GM18867 (cell line): ENCODE data around the gene LSP1.
A peak's percentile ranks its signal among the peaks of the same experiment; 100 is the strongest.
"Not testable (repeated sequence)": the region's sequence is repeated elsewhere in the genome, so short reads cannot be mapped to it uniquely, and the experiment has no call there.

Source experiments
- ATAC-seq: cut with Tn5 transposase; IDR thresholded peaks from one replicate; pipeline ENCODE4 v1.9.1; 2021; ENCODE audit warnings: mild to moderate bottlenecking, moderate library complexity; ENCODE audit not compliant: unreplicated experiment

The LSP1 gene

GRCh38 chr11:1852877-1853276, at the start of gene LSP1:
Gene LSP1, plus strand, starts transcription at chr11:1853084. Its CDS starts 61 bp downstream, at chr11:1853145.
- ATAC-seq: peak; percentile 53

- no peak for ATAC-seq
These were observed 49.6 kb upstream of the LSP1 start for GRCh38 chr11:1803246-1803645.

GRCh38 chr11:1803835-1804519, 48.9 kb upstream of the LSP1 start:
- ATAC-seq: not testable (repeated sequence)

- ATAC-seq: no peak
These were observed 47.4 kb upstream of the LSP1 start for GRCh38 chr11:1805525-1805924.

- ATAC-seq: no peak
These were observed 45.5 kb upstream of the LSP1 start for GRCh38 chr11:1807264-1807995.

- ATAC-seq: no peak
These were observed 42.1 kb upstream of the LSP1 start for GRCh38 chr11:1810761-1811160.

- ATAC-seq: no peak
These were observed 40.6 kb upstream of the LSP1 start for GRCh38 chr11:1812274-1812673.

- no peak for ATAC-seq
These were observed 40.1 kb upstream of the LSP1 start for GRCh38 chr11:1812801-1813200.

- not testable (repeated sequence) for ATAC-seq
These were observed 39.5 kb upstream of the LSP1 start for GRCh38 chr11:1813356-1813755.

- ATAC-seq: no peak
These were observed 38.2 kb upstream of the LSP1 start for GRCh38 chr11:1814691-1815090.

- ATAC-seq: no peak
These were observed 37.6 kb upstream of the LSP1 start for GRCh38 chr11:1815311-1815710.

- no peak for ATAC-seq
These were observed 37.1 kb upstream of the LSP1 start for GRCh38 chr11:1815751-1816150.

- no peak for ATAC-seq
These were observed 35.9 kb upstream of the LSP1 start for GRCh38 chr11:1817000-1817399.

- no peak for ATAC-seq
These were observed 35.4 kb upstream of the LSP1 start for GRCh38 chr11:1817511-1817910.

- ATAC-seq: no peak
These were observed 33.8 kb upstream of the LSP1 start for GRCh38 chr11:1819074-1819473.

- ATAC-seq: no peak
These were observed 32.2 kb upstream of the LSP1 start for GRCh38 chr11:1820463-1821325.

- no peak for ATAC-seq
These were observed 31.3 kb upstream of the LSP1 start for GRCh38 chr11:1821562-1821961.

GRCh38 chr11:1822648-1823375, 30.1 kb upstream of the LSP1 start:
- no peak for ATAC-seq

GRCh38 chr11:1823376-1824220, 29.3 kb upstream of the LSP1 start:
- ATAC-seq: no peak
